ENCODE data around the gene UPK2.

GRCh38 chr11:119006656-119007055, 50.6 kb downstream of the UPK2 start:
- no peak for TF ChIP-seq POLR2AphosphoS5 (IDR thresholded peaks at IDR 0.05; ENCODE audit: borderline replicate concordance, low read depth, low read length)
- TF ChIP-seq EZH2 (IDR thresholded peaks at IDR 0.05), result no peak
